Right lobe of liver (tissue), 4 donors: ENCODE results near the gene DCST2.

Source experiments
- CTCF ChIP-seq, 4 donors: fragments of 200-600 bp in 3 of 4; fragments of 450-650 bp in 1 of 4; IDR thresholded peaks; one replicate each; pipeline versions ENCODE4 v1.5.1 to v1.8.0; 2016 to 2022; ENCODE audit warnings: antibody characterized with exemption in 4 of 4, mild to moderate bottlenecking in 2 of 4
- POLR2A ChIP-seq: fragments of 450-650 bp; IDR thresholded peaks from one replicate; pipeline ENCODE4 v1.6.1; 2017; ENCODE audit warnings: antibody characterized with exemption, mild to moderate bottlenecking
- donor health status: DM: no; HTN: no; CAD: no.
- donor health status: DM: no; HTN: no; CAD: no.
- donor health status: DM: no; HTN: yes; CAD: no.

GRCh38 chr1:155060736-155061135 is 27.2 kb upstream of the DCST2 start:
- TF ChIP-seq POLR2A (no peak), CTCF (IDR thresholded peaks at IDR 0.05) (no peak)
